HG02759 (cell line): ENCODE data around the gene RRAGA.
"Not testable (repeated sequence)": the region's sequence is repeated elsewhere in the genome, so short reads cannot be mapped to it uniquely, and the experiment has no call there.

Experiments
- ATAC-seq: cut with Tn5 transposase; IDR thresholded peaks from one replicate; pipeline ENCODE4 v1.9.1; 2021; ENCODE audit warnings: mild to moderate bottlenecking, moderate library complexity; ENCODE audit not compliant: unreplicated experiment

The RRAGA gene

GRCh38 chr9:19074836-19075235, 25.6 kb downstream of the RRAGA start:
- no peak for ATAC-seq

- peak; percentile 47 for ATAC-seq
Observed at GRCh38 chr9:19085295-19085694, 36.1 kb downstream of the RRAGA start.

GRCh38 chr9:19087106-19088000, 38.1 kb downstream of the RRAGA start:
- ATAC-seq = no peak

GRCh38 chr9:19097431-19097830, 48.2 kb downstream of the RRAGA start:
- ATAC-seq = not testable (repeated sequence)
